K562 (cell line): ENCODE measurements around the gene BPI. TPM values are rescaled to one million over a fixed set of nuclear protein-coding genes. Genes with fewer than 3 reads are reported as not detected.

Source experiments
- ATAC-seq: fragments of 200-7000 bp; cut with Tn5 transposase; 3 replicates; pipeline ENCODE4 v1.9.1; 2020; ENCODE audit warnings: moderate library complexity
- BruUV-seq: library from RNA; stranded (reverse); fragments of 400-500 nt; replicated peaks from 2 replicates; lab custom pipeline; 2021; lab: Mats Ljungman, UMichigan
- CTCF ChIA-PET: fragments of 300-600 bp; formaldehyde crosslinking; extraction: SDS; loops from one replicate; lab custom pipeline; 2021; ENCODE audit warnings: low intra/inter-chr PET ratio; lab: Yijun Ruan, JAX
- POLR2A ChIA-PET: fragments of 300-600, 350-650 bp; sonication (Branson Sonifier 250); formaldehyde crosslinking; extraction: SDS; loops from one replicate; lab custom pipeline; 2021; ENCODE audit warnings: antibody characterized with exemption, inconsistent platforms; lab: Yijun Ruan, JAX
- DNase-seq, 4 experiments: peaks; one replicate each; pipeline versions ENCODE4 v3.0.0 to v3.0.0-alpha.2; 2011 to 2018; ENCODE audit warnings: low spot score in 3 of 4, mixed read lengths in 3 of 4; ENCODE audit errors: extremely low read depth in 1 of 4
- FAIRE-seq: peaks from 2 replicates; lab custom pipeline; 2011; peaks lifted over from hg19 to GRCh38; lab: Jason Lieb, UNC
- H2AFZ ChIP-seq: 2 replicates; pipeline ENCODE4 v1.6.0; 2011; ENCODE audit warnings: low read depth, low read length, control low read depth, inconsistent platforms
- H3K27ac ChIP-seq: fragments of 200-600 bp; 3 replicates; pipeline ENCODE4 v1.8.0; 2011; ENCODE audit warnings: low read depth, mild to moderate bottlenecking, control low read depth, inconsistent platforms, low read length, moderate library complexity, mixed read lengths; ENCODE audit errors: extremely low read depth
- H3K27me3 ChIP-seq, 2 experiments: fragments of 300-600 bp in 1 of 2; 2 replicates in 1 of 2; 3 replicates in 1 of 2; pipeline versions ENCODE4 v1.6.0 to v1.8.0; 2011; ENCODE audit warnings: inconsistent platforms in 2 of 2, low read length in 2 of 2, mild to moderate bottlenecking in 1 of 2, mixed read lengths in 1 of 2, moderate library complexity in 1 of 2; ENCODE audit not compliant: control insufficient read depth in 2 of 2, insufficient read depth in 2 of 2
- H3K36me3 ChIP-seq: fragments of 300-600 bp; 3 replicates; pipeline ENCODE4 v1.8.0; 2011; ENCODE audit warnings: mild to moderate bottlenecking, low read length, inconsistent platforms; ENCODE audit not compliant: control insufficient read depth, insufficient read depth
- H3K4me1 ChIP-seq, 2 experiments: fragments of 200-600 bp in 1 of 2; replicated peaks in 1 of 2; 2 replicates in 1 of 2; 3 replicates in 1 of 2; pipeline versions ENCODE4 v1.5.1 to v1.8.0; 2011; ENCODE audit warnings: inconsistent platforms in 2 of 2, low read length in 2 of 2, mild to moderate bottlenecking in 1 of 2, mixed read lengths in 1 of 2, moderate library complexity in 1 of 2; ENCODE audit not compliant: control insufficient read depth in 2 of 2, insufficient read depth in 2 of 2
- H3K4me2 ChIP-seq: 2 replicates; pipeline ENCODE4 v1.6.1; 2011; ENCODE audit warnings: low read length, control low read depth, inconsistent platforms, mixed read lengths; ENCODE audit not compliant: insufficient read depth
- H3K4me3 ChIP-seq: fragments of 200-600 bp; sonication (generic), shearing (Covaris generic); 2 replicates; pipeline ENCODE4 v1.5.1; 2016; ENCODE audit warnings: control low read depth, inconsistent platforms
- H3K79me2 ChIP-seq: fragments of 200-600 bp; 3 replicates; pipeline ENCODE4 v1.8.0; 2011; ENCODE audit warnings: low read length, inconsistent platforms; ENCODE audit not compliant: control insufficient read depth, insufficient read depth
- H3K9ac ChIP-seq, 2 experiments: 2 replicates each; pipeline versions ENCODE4 v1.6.0 to v1.6.1; 2011; ENCODE audit warnings: low read depth in 2 of 2, low read length in 2 of 2, control low read depth in 1 of 2, inconsistent platforms in 1 of 2, mild to moderate bottlenecking in 1 of 2, mixed read lengths in 1 of 2; ENCODE audit not compliant: insufficient read depth in 1 of 2
- H3K9me1 ChIP-seq: one replicate; pipeline ENCODE4 v1.6.0; 2011; ENCODE audit warnings: inconsistent platforms, mild to moderate bottlenecking, low read length, moderate library complexity; ENCODE audit not compliant: control insufficient read depth, insufficient read depth
- H3K9me3 ChIP-seq: replicated peaks from 2 replicates; pipeline ENCODE4 v1.5.1; 2011; ENCODE audit warnings: low read depth, low read length, inconsistent platforms; ENCODE audit not compliant: control insufficient read depth, insufficient read depth
- H4K20me1 ChIP-seq: replicated peaks from 2 replicates; pipeline ENCODE4 v1.6.1; 2011; ENCODE audit warnings: low read length, inconsistent platforms, mixed read lengths; ENCODE audit not compliant: control insufficient read depth, insufficient read depth
- GATA2 ChIP-seq: sonication (generic); formaldehyde crosslinking; IDR thresholded peaks from 2 replicates; pipeline ENCODE4 v1.4.0; 2020; ENCODE audit warnings: mild to moderate bottlenecking, missing genetic modification reagents
- L3MBTL2 ChIP-seq: fragments of 450-650 bp; IDR thresholded peaks from 2 replicates; pipeline ENCODE4 v1.6.1; 2016; ENCODE audit warnings: mild to moderate bottlenecking, moderate library complexity
- MEF2D ChIP-seq: conservative IDR thresholded peaks from 2 replicates; pipeline ENCODE4 v1.6.1; 2016; ENCODE audit warnings: low read depth, missing genetic modification characterization, missing compliant biosample characterization
- PTTG1 ChIP-seq: fragments of 450-650 bp; IDR thresholded peaks from 2 replicates; pipeline ENCODE4 v1.6.1; 2016; ENCODE audit warnings: low read depth, mild to moderate bottlenecking, missing genetic modification characterization, missing compliant biosample characterization
- TEAD1 ChIP-seq, 2 experiments: fragments of 450-650 bp in 1 of 2; sonication (generic) in 1 of 2; formaldehyde crosslinking; IDR thresholded peaks; 2 replicates each; pipeline versions ENCODE4 v1.4.0 to v1.8.0; 2020 to 2022; ENCODE audit warnings: mild to moderate bottlenecking in 2 of 2, missing genetic modification reagents in 1 of 2
- ZNF140 ChIP-seq: fragments of 250-450 bp; sonication (Bioruptor Pico); IDR thresholded peaks from 2 replicates; pipeline ENCODE4 v1.8.0; 2021; ENCODE audit warnings: moderate library complexity, mild to moderate bottlenecking, inconsistent platforms
- ZNF766 ChIP-seq: fragments of 200-800 bp; sonication (Bioruptor generic); conservative IDR thresholded peaks from 2 replicates; pipeline ENCODE4 v1.6.1; 2016; ENCODE audit warnings: missing genetic modification characterization, missing compliant biosample characterization
- WGBS: fragments of 100-300 bp; shearing (Covaris generic); methylation state at CpG from one replicate; pipeline ENCODE4 v1.1.6; 2016; ENCODE audit warnings: low coverage, mixed read lengths; ENCODE audit not compliant: insufficient coverage; ENCODE audit errors: missing lambda C conversion rate; 5-methylcytosine and 5-hydroxymethylcytosine counted together
- in situ Hi-C: fragments of 300-500 bp; cut with MboI; formaldehyde crosslinking; loops from 4 replicates; pipeline ENCODE4 v1.15.0; 2018; ENCODE audit warnings: inconsistent platforms, mixed read lengths
- intact Hi-C: fragments of 100-400 bp; cut with micrococcal nuclease; formaldehyde crosslinking; loops from 2 replicates; pipeline ENCODE4 v1.14.2; 2022
- polyA plus RNA-seq, 8 experiments: library from polyadenylated mRNA; depleted of rRNA in 4 of 8; stranded (reverse) in 5 of 8; unstranded in 3 of 8; fragments of >200 nt; fragmentation: Nextera tagmentation in 2 of 8; fragmentation: Illumina TruSeq in 1 of 8; extraction: Ambion mirVana in 2 of 8; extraction: Trizol in 1 of 8; gene quantifications; 2 replicates each; pipeline versions ENCODE4 v1.2.1 to v1.2.3, GENCODE V29; 2011 to 2014; ENCODE audit warnings: inconsistent platforms in 1 of 8, missing spikeins in 1 of 8
- total RNA-seq, 7 experiments: library from RNA; depleted of rRNA in 6 of 7; stranded (reverse); fragments of >200 nt in 6 of 7; fragmentation: Illumina TruSeq in 2 of 7; extraction: Trizol in 2 of 7; gene quantifications; 2 replicates each; pipeline versions ENCODE4 v1.2.1 to v1.2.3, GENCODE V29; 2011 to 2021; ENCODE audit warnings: low replicate concordance in 1 of 7

The BPI gene
- total and polyA plus RNA-seq, 9 of the 15 experiments (the other 6 are each of a cell fraction or from before 2014, with no cell fraction given) = not detected

- BruUV-seq = no TSS peak
- no peak for FAIRE-seq
These were observed 19.0 kb upstream of the BPI start for GRCh38 chr20:38284893-38285444.

DNA sequence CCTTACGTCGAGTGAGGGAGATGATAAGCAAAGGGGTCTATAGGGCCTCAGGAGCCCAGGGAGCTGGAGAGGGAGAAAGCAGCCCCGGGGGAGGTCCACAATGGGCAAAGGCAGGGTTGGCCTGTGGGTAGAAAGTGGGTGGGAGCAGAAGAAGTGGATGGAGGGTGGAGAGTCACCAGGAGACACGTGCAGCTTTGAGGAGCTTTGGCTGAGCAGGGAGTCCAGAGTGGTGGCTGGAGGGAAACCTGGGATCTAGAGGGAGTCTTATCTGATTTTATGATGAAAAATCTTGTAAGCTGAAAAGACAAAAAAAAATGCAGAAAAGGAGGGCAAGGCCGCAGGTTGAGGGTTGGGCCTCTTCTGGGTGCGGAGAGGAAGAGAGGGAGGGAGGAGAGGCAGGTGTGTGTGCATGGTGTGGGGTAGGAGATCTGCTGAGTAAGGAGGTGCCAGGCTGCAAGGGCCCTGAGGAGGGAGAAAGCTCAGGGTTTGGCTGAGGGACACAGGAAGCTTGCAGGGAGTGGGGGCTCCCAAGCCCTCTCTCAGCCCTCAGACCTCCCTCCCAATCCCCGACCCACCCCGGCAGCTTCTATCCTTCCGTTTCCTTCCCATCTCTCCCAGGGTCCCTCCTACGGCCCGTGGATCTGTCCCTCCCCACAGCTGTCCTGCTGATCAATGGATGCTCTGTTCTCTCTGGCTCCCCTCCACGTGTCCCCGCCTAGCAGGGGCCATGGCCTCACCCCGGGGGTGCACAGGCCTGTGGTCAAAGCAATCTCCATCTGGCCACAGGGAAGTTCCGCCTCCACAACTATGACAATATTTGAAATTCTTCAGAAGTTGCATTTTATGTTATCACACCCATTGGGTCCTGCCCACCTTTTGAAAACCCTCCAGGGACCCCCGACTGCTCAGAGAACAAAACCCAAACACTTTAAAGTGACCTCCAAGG lies 17.1 kb upstream of the BPI start:
- Histone ChIP-seq H3K79me2 (no peaks in the 10 kb centered on the region), H3K27me3 (peaks cover 31 to 42% of the 10 kb centered on the region in 2 experiments; a peak in 4 of 5 replicates), H3K36me3 (no peaks in the 10 kb centered on the region), H4K20me1 (no peaks in the 10 kb centered on the region; the same call in 1 of the 2 replicates), H3K9ac (no peak overlapping the region), H2AFZ (no peak overlapping the region), H3K4me3 (no peak overlapping the region), H3K9me3 (no peaks in the 10 kb centered on the region), H3K9me1 (no peaks in the 10 kb centered on the region), H3K27ac (no peak overlapping the region), H3K4me1 (no peaks in the 10 kb centered on the region; a peak in 1 of 5 replicates), H3K4me2 (no peak overlapping the region)
- in situ Hi-C loops = no loop called here
- intact Hi-C loops = no loop called here
- FAIRE-seq (no peak), ATAC-seq (no peak), DNase-seq (no peak)
- ChIA-PET POLR2A (interaction anchor here (0.5 to 1.2 kb wide), 3 partner anchors 21 to 128 kb away, joined by 3 read pairs; no protein-coding TSS in a partner anchor), CTCF (no interaction called here)
- no TSS peak for BruUV-seq
- 3% methylated on average over 15 of the region's 16 CpGs for WGBS
- TF ChIP-seq PTTG1 (tag) (no peak), GATA2 (CRISPR knock-in tag) (no peak), L3MBTL2 (0 out of 2 replicates have a peak, but pooled peaks have one; percentile 17), TEAD1 (CRISPR knock-in tag; IDR thresholded peaks at IDR 0.05) (no peak)

More at GRCh38 chr20:38284893-38285444, 19.0 kb upstream of the BPI start:
- no peak overlapping the region for H3K4me3 ChIP-seq
- H4K20me1 ChIP-seq = no peaks in the 10 kb centered on the region
- DNase-seq = no peak
- H3K9me3 ChIP-seq = no peaks in the 10 kb centered on the region
- no peak overlapping the region for H3K27ac ChIP-seq
- in situ Hi-C loops (no loop called here), intact Hi-C loops (no loop called here)
- no peak for ATAC-seq
- WGBS = 1% methylated on average over 5 of the region's 5 CpGs
- no peaks in the 10 kb centered on the region; a peak in 1 of 5 replicates for H3K4me1 ChIP-seq
- no peaks in the 10 kb centered on the region for H3K36me3 ChIP-seq
- CTCF ChIA-PET = no interaction called here
- H3K79me2 ChIP-seq = no peaks in the 10 kb centered on the region
- peaks cover 18 to 33% of the 10 kb centered on the region in 2 experiments; a peak in 4 of 5 replicates for H3K27me3 ChIP-seq
- H3K9ac ChIP-seq = no peak overlapping the region
- no peak overlapping the region for H3K4me2 ChIP-seq
- H3K9me1 ChIP-seq = no peaks in the 10 kb centered on the region
- POLR2A ChIA-PET = interaction anchor here (0.6 kb wide), 1 partner anchor 450 kb away, joined by 3 read pairs; no protein-coding TSS in a partner anchor
- TF ChIP-seq ZNF140 (CRISPR knock-in tag) (no peak), MEF2D (tag) (no peak), ZNF766 (CRISPR knock-in tag) (no peak)
- H2AFZ ChIP-seq = no peak overlapping the region
